Cortex of kidney (tissue), 1 donor: ENCODE results near the gene GIMD1.
"Not testable (repeated sequence)": the region's sequence is repeated elsewhere in the genome, so short reads cannot be mapped to it uniquely, and the experiment has no call there.

ENCODE experiments used
- DNase-seq: peaks from one replicate; lab custom pipeline; 2025; lab: John Stamatoyannopoulos, UW

GIMD1 gene

GRCh38 chr4:106368678-106369077 lies at the start of gene GIMD1:
GIMD1 (minus strand) TSS chr4:106368778; CDS start chr4:106367435, 1,343 bp downstream.
- DNase-seq = no peak

- DNase-seq = no peak
These were observed 45.8 kb upstream of the GIMD1 start for GRCh38 chr4:106414366-106414765.

GRCh38 chr4:106409901-106410889 lies 41.6 kb upstream of the GIMD1 start:
- no peak for DNase-seq

- DNase-seq = not testable (repeated sequence)
These were observed 39.4 kb upstream of the GIMD1 start for GRCh38 chr4:106408004-106408403.

DNA sequence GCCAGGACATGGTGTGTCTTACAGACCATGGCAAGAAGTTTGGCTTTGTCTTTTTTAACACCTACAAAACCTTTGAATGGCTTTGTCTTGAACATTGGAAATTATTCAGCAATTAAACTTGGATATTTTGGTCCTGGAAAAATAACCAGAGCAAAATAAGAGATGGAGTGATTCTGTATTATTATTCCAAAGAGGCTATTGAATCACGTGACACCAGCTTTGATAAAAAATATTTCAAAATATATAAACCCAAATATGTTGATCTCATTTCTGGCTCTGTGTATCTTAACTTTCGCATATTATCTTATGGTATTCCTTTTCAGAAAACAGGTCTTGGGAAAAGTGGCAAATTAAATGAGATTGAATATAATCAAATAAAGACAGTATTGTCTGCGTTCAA lies 32.6 kb upstream of the GIMD1 start:
- DNase-seq = no peak

GRCh38 chr4:106398898-106399297 lies 30.3 kb upstream of the GIMD1 start:
- DNase-seq = not testable (repeated sequence)

DNA sequence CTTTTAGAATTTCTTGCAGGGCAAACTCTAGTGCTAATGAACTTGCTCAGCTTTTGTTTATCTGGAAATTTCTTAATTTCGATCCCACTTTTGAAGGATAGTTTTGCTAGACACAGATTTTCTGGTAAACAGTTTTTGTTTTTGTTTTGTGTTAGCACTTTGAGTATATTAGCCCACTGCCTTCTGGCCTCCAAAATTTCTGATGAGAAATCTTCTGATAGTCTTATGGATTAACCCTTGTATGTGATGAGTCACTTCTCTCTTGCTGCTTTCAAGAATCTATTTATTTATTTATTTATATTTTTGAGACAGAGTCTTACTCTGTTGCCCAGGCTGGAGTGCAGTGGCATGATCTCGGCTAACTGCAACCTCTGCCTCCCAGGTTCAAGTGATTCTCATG lies 27.0 kb upstream of the GIMD1 start:
- no peak for DNase-seq

GRCh38 chr4:106385853-106386393 lies 17.3 kb upstream of the GIMD1 start:
- no peak for DNase-seq

GRCh38 chr4:106384878-106385277 lies 16.3 kb upstream of the GIMD1 start:
- DNase-seq = no peak

DNA sequence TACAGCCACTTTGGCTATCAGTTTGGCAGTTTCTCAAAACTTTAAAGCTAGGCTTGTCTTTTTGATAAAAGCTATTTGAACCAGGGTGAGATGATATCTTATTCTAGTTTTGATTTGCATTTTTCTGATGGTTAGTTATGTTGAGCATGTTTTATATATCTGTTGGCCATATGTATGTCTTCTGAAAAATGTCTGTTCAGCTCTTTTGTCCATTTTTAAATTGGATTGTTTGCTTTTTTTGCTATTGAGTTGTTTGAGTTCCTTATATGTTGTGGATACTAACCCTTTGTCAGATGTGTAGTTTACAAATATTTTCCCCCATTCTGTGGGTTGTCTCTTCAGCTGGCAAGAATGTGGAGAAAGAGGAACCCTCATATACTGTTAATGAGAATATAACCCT lies 11.6 kb upstream of the GIMD1 start:
- DNase-seq = no peak

GRCh38 chr4:106373026-106373425 lies 4.4 kb upstream of the GIMD1 start:
- DNase-seq = no peak

DNA sequence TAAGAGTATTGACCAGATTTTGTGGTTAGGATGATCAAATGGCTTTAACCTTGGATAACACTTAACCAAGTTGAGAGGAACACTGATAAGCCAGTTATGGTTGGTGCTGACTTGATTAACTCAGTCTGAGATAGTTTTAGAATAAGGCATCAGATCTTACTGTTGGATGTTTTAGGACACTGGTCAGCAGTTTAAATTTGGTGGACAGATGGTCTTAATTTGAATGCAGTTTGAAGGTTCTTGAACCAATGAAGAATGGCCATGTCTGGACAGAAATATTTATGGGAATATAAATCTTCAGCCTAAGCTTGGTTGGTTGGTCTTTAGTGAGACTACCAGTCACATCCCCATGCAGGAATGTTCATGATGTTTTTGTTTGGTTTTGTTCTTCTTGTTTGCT lies 2.6 kb upstream of the GIMD1 start:
- DNase-seq = no peak

- DNase-seq = no peak
These were observed 1.6 kb upstream of the GIMD1 start for GRCh38 chr4:106370214-106370613.

- DNase-seq = no peak
These were observed 980 bp upstream of the GIMD1 start for GRCh38 chr4:106369456-106370060.

- no peak for DNase-seq
These were observed 1.5 kb downstream of the GIMD1 start for GRCh38 chr4:106367072-106367471.

GRCh38 chr4:106366026-106366425 lies 2.6 kb downstream of the GIMD1 start:
- DNase-seq = no peak

DNA sequence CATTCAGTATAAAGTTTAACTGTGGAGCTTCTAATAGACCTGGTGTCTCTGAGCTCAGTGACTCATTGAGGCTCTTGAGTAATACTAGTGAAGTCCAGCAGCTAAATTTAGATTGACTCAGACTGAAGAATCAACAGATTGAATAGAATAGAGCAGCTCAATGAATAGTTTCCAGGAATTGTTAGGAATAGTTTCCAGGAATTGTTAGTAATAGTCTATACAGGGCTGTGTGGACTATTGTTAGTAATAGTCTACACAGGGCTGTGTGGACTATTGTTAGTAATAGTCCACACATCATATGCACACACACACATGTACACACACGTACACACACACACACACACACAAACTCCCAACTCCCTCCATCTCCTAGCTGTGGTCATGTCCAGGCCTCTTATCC lies 3.0 kb downstream of the GIMD1 start:
- DNase-seq = no peak

GRCh38 chr4:106364282-106364681 lies 4.3 kb downstream of the GIMD1 start:
- no peak for DNase-seq

GRCh38 chr4:106362086-106362825 lies 6.3 kb downstream of the GIMD1 start:
- no peak for DNase-seq

DNA sequence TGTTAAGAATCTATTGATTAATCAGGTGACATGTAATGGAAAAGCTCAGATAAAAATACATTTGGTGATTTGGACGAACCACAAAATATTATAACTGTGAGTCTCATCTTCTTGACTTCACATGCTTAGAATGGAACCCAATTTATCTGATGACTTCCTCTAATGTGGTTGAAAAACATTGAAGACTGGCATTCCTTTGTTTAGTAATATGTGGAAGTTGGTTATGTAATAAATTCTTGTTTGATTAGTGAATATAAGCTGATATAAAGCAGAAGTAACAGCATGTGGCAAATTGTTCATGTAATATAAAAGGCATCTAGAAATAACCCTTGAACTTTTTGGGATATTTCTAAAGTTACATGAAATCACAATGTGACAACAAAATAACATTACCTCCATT lies 9.7 kb downstream of the GIMD1 start:
- DNase-seq = no peak

DNA sequence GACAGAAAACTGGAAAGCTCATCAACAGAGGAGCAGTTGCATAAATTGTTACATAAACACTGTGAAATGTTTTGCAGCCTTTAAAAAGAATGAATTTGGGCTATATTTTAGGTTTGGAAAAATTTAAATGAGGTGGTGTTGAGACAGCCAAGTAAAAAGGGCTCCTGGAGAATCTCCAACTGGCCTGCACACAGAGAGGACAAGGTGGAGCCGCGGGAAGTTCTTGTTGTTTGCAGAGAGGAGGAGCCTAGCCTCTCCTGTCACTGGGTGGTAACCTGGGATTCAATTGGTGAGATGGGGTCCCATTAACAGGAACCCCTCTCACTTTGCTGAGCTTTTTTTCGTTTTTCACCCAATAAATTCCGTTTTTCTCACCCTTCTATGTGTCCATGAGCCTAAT lies 13.4 kb downstream of the GIMD1 start:
- DNase-seq = no peak

DNA sequence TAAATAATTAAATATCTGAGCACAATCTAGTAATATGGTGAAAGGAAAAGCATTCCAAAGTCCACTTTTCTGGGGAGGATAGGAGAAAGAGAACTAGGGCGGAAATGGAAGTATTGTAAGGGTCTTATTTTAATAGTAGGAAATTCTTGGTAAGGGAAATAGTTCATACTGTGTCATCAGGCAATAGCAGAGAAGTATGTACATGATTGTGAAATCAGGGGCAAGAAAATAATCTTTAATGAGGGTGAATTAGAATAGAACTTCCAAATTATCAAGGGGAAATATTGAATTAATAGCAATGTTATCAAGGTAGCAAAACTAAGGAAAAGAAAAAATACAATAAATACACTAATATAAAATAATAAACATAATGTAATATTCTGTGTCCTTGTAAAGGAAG lies 14.8 kb downstream of the GIMD1 start:
- no peak for DNase-seq
